HG03457 (cell line): Measurements from ENCODE around the gene CD8B2.
A peak's percentile ranks its signal among the peaks of the same experiment; 100 is the strongest.
"Not testable (repeated sequence)": the region's sequence is repeated elsewhere in the genome, so short reads cannot be mapped to it uniquely, and the experiment has no call there.

ENCODE experiments used
- ATAC-seq: cut with Tn5 transposase; IDR thresholded peaks from one replicate; pipeline ENCODE4 v1.9.1; 2021; ENCODE audit warnings: moderate number of reproducible peaks; ENCODE audit not compliant: unreplicated experiment

The CD8B2 gene

GRCh38 chr2:106511476-106511901 lies 24.3 kb downstream of the CD8B2 start:
- not testable (repeated sequence) for ATAC-seq

- ATAC-seq = not testable (repeated sequence)
Observed at GRCh38 chr2:106511934-106512333, 24.8 kb downstream of the CD8B2 start.

DNA sequence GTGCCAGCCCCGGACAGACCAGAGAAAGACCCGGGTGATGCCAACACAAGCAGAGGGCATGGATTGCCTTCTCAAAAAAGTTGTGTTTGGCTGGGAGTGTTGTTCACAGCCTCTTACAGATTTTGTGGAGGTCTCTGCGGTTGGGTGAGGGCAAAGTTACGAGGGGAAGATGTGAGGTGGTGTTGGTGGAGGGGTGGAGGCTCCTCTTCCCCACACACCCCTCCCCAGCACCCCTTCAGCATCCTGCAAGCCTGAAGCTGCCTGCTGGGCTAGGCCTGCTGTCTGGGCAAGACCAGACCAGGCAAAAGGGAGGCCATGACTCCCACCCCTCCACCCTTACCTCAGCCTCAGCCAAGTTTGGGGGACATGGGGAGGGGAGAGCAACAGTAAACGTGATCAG lies 26.2 kb downstream of the CD8B2 start:
- not testable (repeated sequence) for ATAC-seq

DNA sequence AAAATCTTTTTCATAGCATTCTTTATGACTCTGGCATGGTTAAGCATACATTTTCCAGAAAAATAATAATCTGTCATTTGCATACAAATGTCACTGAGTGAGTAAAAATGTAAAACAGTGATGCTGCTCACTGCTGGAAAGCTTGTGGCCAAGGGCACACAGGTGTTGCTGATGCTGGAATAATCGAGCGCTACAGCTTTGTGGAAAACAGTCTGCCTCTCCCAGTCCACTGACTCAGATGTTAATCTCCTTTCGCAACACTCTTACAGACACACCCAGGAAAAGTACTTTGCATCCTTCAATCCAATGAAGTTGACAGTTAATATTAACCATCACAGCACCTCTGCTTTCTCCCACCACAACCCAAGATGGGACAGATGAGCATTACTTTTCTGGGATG lies 27.7 kb downstream of the CD8B2 start:
- ATAC-seq = not testable (repeated sequence)

- ATAC-seq = no peak
Observed at GRCh38 chr2:106516436-106516835, 29.3 kb downstream of the CD8B2 start.

- ATAC-seq = no peak
Observed at GRCh38 chr2:106516864-106517263, 29.7 kb downstream of the CD8B2 start.

DNA sequence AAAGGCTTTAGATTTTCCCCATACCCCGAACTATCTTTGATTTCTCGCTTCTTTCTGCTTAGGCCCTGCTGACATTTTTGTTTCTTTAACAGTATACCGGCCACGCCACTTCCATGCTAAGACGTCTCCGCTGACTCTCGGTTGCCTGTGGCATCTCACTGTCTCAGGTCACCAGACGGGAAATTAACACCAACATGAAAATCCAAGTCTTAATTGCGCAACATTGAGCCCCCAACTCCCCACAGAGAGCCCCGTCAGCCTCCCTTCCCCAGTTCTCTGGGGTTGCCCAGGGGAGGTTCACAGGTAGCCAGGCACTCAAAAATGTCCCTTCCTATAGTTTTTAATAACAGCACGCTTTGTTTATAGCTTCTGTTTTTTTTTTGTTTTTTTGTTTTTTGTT lies 30.2 kb downstream of the CD8B2 start:
- no peak for ATAC-seq

GRCh38 chr2:106519767-106520166 lies 32.6 kb downstream of the CD8B2 start:
- no peak for ATAC-seq

DNA sequence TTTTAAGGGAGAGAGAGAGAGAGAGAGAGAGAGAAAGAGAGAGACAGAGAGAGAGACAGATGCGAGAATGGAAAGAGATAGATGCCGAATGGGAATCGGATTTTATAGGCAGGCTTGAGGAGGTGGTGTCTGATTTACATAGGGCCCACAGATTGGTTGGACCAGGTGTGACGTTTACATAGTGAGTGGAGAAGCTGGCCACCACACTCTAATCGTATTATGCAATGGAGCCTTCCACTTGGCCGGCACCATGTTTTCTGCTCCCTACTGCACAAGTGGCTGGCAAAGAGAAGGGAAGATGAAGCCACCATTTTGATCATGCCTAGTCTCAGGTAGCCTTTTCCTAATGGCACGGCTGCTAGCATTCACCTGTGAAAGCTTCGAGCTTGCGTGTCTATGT lies 33.9 kb downstream of the CD8B2 start:
- no peak for ATAC-seq

DNA sequence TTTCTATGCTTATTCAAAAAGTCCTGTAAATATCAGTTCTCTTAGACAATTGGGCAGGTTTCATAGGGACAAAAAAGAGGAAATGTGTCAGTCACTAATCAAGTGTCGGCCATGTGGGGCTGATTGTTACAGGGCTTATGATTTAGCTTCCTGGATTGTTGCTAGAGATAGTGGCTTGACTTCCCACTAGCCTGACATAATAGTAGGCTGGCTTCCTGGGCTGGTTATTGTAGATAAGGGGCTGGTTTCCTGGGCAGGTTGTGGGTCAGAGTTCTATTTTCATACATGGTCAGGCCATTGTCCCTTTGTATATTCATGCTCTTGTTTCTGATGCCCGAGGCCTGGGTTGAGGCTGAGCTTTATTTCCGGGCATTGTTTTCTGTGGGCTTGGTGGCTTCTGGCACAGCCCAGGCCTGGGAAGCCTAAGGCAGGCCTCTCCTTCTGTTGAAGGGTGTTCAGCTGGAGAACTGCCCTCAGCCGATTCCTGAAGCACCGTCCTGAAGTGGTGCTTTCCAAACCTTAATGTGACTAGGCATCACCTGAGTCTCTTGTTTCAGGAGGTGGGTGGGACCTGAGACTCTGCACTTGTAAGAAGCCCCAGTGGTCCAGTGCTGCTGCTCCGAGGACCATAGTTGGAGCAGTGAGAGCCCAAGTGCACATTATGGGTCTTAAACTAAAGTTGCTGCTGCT lies 37.0 kb downstream of the CD8B2 start:
- no peak for ATAC-seq

DNA sequence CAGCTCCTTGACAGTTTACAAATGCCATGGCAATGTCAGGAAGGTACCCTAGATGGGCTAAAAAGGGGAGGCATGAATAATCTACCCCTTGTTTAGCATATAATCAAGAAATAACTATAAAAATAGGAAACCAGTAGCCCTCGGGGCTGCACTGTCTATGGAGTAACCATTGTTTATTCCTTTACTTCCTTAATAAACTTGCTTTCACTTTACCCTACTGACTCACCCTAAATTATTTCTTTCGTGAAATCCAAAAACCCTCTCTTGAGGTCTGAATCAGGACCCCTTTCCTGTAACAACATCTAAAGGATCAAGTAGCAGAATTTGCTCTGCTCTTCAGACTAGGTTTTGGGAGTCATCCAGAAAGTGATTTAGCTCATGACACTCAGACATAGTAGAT lies 43.7 kb downstream of the CD8B2 start:
- ATAC-seq = no peak

DNA sequence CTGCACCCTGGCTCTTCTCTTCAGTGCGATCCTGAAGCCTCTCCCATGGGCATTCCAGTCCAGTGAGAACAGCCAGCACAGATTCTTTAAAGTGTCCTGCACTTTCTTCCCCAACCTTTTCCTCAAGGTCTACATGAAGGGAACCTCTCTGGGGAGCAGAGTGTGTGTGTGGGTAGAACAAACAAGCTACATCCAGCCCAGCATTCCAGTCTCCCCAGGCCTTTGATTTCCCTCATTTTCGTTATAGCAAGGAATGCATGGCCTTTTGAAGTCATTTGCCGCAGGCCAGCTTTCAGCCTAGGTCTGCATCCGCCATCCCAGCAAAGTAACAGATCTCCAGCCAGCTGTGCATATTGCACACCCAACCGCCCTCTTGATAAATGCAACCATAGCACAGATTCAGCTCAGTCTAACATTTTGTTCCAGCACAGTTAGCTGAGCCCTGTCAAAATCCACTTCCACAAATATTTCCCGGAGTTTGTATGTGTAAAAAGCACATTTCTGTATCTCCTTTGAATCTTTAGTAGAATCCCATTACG lies 44.6 kb downstream of the CD8B2 start:
- ATAC-seq = no peak

DNA sequence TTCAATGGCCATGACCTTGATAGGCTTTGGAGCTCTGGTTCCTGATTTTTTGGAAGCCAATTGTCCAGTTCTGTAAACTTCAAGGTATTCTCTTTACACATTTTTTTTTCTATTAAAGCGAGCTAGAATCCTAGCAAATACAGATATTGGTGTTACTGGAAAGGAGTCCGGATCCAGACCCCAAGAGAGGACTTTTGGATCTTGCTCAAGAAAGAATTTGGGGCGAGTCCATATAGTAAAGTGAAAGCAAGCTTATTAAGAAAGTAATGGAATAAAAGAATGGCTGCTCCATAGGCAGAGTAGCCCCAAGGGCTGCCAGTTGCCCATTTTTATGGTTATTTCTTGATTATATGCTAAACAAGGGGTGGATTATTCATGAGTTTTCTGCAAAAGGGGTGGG lies 45.1 kb downstream of the CD8B2 start:
- ATAC-seq = no peak

DNA sequence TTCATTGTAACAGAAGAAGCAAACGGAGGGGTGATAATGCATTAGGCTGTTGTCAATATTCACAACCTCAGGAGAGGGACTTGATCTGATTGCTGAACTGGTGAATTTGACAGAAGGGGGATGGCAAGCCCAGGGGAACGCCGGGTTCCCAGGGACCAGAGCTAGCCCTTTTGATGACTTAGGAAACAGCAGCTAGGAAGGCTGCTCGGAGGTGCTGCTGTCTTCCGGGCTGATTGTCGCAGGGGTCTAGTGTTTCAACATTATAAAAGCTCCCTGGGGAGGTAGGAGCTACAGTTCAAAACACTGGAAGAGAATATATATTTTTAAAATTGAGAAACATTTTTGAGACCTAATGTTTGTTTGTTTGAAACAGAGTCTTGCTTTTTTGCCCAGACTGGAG lies 47.3 kb downstream of the CD8B2 start:
- no peak for ATAC-seq

DNA sequence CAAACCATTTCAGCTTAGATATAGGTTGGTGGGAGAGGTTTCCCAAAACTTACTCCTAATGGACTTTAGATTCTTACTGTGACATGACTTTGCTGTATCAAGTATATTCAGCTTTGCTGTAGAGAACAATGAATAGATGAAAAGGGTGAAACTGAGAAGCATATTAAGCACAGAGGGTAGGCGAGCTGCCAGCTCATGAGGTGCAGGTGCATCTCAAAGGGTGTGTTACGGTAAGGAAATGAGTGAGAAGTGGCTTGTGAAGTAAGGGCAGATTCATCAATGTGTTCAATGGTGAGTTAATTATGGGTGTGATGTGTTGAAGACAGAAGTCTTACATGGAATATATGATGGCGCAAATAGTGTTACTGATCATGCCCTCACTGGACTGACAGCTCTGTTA lies 49.3 kb downstream of the CD8B2 start:
- no peak for ATAC-seq

- no peak for ATAC-seq
Observed at GRCh38 chr2:106537047-106537446, 49.9 kb downstream of the CD8B2 start.

GRCh38 chr2:106537791-106538191 lies 50.6 kb downstream of the CD8B2 start:
- ATAC-seq = no peak

- no peak for ATAC-seq
Observed at GRCh38 chr2:106540886-106541285, 53.7 kb downstream of the CD8B2 start.

DNA sequence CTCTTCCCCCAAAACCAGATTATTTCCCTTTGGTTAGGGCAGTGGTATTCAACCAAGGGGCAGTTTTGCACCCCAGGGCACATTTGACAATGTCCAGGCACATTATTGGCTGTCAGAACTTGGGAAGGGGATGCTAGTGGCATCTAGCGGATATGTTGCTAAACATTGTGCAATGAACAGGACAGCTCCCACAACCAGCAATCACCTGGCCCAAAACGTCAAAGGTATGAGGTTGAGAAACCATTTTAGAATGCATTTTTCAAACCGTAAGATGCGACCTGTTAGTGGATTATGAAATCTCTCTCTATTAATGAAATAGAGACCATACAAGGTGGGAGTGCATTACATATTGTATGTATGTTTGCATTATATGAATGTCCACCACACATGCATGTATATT lies 54.2 kb downstream of the CD8B2 start:
- ATAC-seq = no peak

GRCh38 chr2:106542746-106543359 lies 55.7 kb downstream of the CD8B2 start:
- ATAC-seq = peak; percentile 93

GRCh38 chr2:106545007-106545406 lies 57.8 kb downstream of the CD8B2 start:
- no peak for ATAC-seq

- no peak for ATAC-seq
Observed at GRCh38 chr2:106546391-106546990, 59.3 kb downstream of the CD8B2 start.
